SW 1271 (cell line): Measurements from ENCODE around the gene ERC2.

Source experiments
- DNase-seq, 2 experiments: peaks; one replicate each; lab custom pipeline; 2025; lab: John Stamatoyannopoulos, UW

ERC2 gene

GRCh38 chr3:55716044-55716443, 752.2 kb downstream of the ERC2 start:
- no peak for DNase-seq

- DNase-seq, result no peak
Observed at GRCh38 chr3:55714057-55714456, 754.2 kb downstream of the ERC2 start.

GRCh38 chr3:55711646-55712045, 756.6 kb downstream of the ERC2 start:
- no peak for DNase-seq

- no peak for DNase-seq
Observed at GRCh38 chr3:55709411-55710012, 758.8 kb downstream of the ERC2 start.

GRCh38 chr3:55708921-55709320, 759.3 kb downstream of the ERC2 start:
- DNase-seq, result no peak

- no peak for DNase-seq
Observed at GRCh38 chr3:55708242-55708641, 760.0 kb downstream of the ERC2 start.

- DNase-seq, result no peak
Observed at GRCh38 chr3:55704521-55704920, 763.7 kb downstream of the ERC2 start.

- no peak for DNase-seq
Observed at GRCh38 chr3:55702822-55703221, 765.4 kb downstream of the ERC2 start.

- no peak for DNase-seq
Observed at GRCh38 chr3:55701997-55702396, 766.3 kb downstream of the ERC2 start.

- DNase-seq, result no peak
Observed at GRCh38 chr3:55698831-55699230, 769.4 kb downstream of the ERC2 start.

- no peak for DNase-seq
Observed at GRCh38 chr3:55697177-55697865, 770.9 kb downstream of the ERC2 start.

- DNase-seq, result no peak
Observed at GRCh38 chr3:55692957-55693558, 775.2 kb downstream of the ERC2 start.

GRCh38 chr3:55692295-55692956, 775.8 kb downstream of the ERC2 start:
- no peak for DNase-seq

GRCh38 chr3:55691141-55691540, 777.1 kb downstream of the ERC2 start:
- no peak for DNase-seq

GRCh38 chr3:55690726-55691125, 777.5 kb downstream of the ERC2 start:
- DNase-seq, result no peak

- DNase-seq, result no peak
Observed at GRCh38 chr3:55690177-55690576, 778.1 kb downstream of the ERC2 start.

- no peak for DNase-seq
Observed at GRCh38 chr3:55688154-55688553, 780.1 kb downstream of the ERC2 start.

- no peak for DNase-seq
Observed at GRCh38 chr3:55687526-55687925, 780.7 kb downstream of the ERC2 start.

GRCh38 chr3:55686426-55687254, 781.6 kb downstream of the ERC2 start:
- DNase-seq, result no peak

GRCh38 chr3:55683666-55684270, 784.5 kb downstream of the ERC2 start:
- DNase-seq, result no peak

GRCh38 chr3:55682461-55682860, 785.8 kb downstream of the ERC2 start:
- DNase-seq, result no peak
